OCI-LY3 (cell line): Measurements from ENCODE around the gene SF3A2.

ENCODE experiments used
- CTCF ChIP-seq: fragments of 200-600, 300-600 bp; sonication (generic); IDR thresholded peaks from 2 replicates; pipeline ENCODE4 v1.5.1; 2014; ENCODE audit warnings: antibody characterized with exemption, low read length, low read depth
- EZH2phosphoT487 ChIP-seq: fragments of 200-600 bp; shearing (Covaris generic); IDR thresholded peaks from 2 replicates; pipeline ENCODE4 v1.6.1; 2018; ENCODE audit warnings: antibody characterized with exemption, mixed run types, low read depth

DNA sequence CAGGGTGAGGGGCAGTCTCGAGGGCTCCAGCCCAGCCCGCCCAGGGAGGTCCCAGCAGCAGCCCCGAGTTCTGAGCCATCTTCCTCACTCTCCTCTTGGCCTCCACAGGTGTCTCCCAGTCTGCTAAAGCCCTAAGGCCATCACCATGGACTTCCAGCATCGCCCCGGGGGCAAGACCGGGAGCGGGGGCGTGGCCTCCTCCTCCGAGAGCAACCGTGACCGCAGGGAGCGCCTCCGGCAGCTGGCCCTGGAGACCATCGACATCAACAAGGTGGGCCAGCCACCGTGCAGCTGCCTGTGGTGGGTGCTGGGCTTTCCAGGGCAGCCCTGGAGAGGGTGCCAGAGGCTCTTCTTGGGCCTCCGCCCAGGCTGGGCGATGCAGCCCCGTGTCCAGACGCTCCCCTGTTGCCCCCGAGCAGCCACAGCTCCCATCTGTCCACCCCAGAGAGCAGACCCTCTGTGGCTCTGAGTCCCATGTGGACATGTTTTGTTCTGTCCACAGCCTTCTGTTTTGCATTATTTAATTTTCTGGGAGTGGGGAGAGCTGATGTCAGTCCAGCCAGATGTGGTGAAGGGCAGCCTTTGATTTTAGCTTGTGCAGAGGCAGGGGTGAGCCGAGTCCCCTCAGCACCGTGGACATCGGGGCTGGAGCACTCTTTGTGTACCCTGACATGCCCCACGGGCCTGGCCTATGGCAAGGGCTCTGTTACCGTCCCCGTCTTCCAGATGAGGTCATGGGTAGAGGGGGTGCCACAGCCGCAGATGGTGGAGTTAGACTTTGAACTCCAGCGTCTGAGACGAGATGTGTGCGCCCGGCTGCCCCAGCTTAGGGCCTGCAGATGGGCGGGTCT, 6.9 kb downstream of the SF3A2 start:
- TF ChIP-seq CTCF (no peak), EZH2phosphoT487 (no peak)
